HG03571 (cell line): ENCODE results near the gene TYROBP.
A peak's percentile ranks its signal among the peaks of the same experiment; 100 is the strongest.
"Not testable (repeated sequence)": the region's sequence is repeated elsewhere in the genome, so short reads cannot be mapped to it uniquely, and the experiment has no call there.

ENCODE experiments used
- ATAC-seq: cut with Tn5 transposase; IDR thresholded peaks from one replicate; pipeline ENCODE4 v1.9.1; 2021; ENCODE audit not compliant: unreplicated experiment

Gene TYROBP

GRCh38 chr19:35932291-35932936 is 24.3 kb upstream of the TYROBP start:
- no peak for ATAC-seq

DNA sequence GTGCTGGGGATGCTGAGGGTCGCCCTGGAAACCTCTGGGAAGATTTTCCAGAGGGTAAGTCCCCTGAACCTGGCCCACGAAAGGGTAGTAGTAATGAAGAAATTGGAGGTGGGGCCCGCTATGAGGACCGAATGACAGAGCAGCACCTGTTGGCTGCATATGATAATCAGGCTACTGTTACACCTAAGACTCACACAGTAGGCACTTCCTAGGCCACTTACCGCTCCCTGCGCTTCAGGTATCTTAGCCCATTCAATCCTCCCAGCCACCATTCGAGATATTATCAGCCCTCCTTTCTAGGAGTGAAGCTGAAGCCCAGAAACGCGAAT is 23.7 kb upstream of the TYROBP start:
- no peak for ATAC-seq

- peak; percentile 85 for ATAC-seq
Measured at GRCh38 chr19:35931161-35931873, 23.2 kb upstream of the TYROBP start.

DNA sequence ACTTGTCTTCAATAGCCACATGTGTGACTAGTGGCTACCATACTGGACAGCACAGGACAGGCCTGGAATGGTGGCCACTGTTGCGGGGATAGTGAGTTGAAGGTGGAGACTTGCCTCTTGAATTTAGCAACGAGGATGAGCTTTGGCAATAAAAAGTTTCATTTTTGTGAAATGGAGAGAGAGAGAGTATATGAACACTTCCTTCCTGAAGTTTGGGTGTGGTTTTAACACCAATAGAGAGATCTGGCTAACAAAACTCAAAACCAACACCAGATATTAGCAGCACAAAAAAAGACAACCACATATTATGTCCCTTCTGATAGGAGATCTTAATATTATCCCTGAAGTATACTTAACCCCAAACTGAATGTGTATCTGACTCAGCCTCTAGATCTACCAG is 21.8 kb upstream of the TYROBP start:
- no peak for ATAC-seq

DNA sequence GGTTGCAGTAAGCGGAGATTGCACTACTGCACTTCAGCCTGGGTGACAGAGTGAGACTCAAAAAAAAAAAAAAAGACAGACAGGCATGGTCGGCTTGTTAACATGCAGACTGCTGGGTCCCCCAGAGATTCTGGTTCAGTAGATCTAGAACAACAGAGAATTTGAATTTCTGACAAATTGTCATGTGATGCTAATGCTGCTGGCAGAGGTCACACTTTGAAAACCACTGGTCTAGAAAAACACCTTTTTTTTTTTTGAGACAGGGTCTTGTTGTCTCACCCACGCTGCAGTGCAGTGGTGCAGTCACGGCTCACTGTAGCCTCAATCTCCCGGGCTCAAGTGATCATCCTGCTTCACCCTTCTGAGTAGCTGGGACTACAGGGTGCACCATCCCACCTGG is 20.4 kb upstream of the TYROBP start:
- no peak for ATAC-seq

- ATAC-seq, result no peak
Measured at GRCh38 chr19:35925501-35925900, 17.4 kb upstream of the TYROBP start.

DNA sequence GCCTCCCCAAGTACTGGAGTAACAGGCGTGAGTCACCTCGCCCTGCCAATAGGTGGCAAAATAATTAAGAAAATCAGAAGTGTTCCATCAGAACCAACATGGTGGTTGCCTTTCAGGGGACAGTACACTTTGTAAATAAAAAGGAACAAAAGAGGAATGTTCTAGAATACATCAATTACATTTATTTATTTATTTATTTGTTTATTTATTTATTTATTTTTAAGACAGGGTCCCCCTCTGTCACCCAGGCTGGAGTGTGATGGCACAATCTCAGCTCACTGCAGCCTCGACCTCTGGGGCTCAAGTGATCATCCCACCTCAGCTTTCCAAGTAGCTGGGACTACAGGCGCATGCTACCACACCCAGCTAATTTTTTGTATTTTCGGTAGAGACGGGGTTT is 12.9 kb upstream of the TYROBP start:
- ATAC-seq, result no peak

GRCh38 chr19:35919306-35919705 is 11.2 kb upstream of the TYROBP start:
- no peak for ATAC-seq

DNA sequence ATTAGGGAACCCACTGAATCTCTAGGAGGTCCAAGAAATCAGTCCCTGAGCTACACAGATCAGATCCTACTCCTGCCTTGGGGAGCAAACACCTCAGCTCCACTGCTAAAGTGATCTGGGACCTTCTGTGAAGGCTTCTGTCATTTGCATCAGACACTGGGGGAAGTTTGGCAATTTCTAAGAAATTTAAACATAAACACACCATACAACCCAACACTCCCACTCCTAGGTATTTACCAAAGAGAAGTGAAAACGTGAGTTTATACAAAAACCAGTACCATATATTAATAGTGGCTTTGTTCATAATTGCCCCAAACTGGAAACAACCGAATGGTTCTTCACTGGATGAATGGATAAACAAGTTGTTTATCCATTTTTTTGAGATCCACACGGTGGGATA is 7.3 kb upstream of the TYROBP start:
- no peak for ATAC-seq

DNA sequence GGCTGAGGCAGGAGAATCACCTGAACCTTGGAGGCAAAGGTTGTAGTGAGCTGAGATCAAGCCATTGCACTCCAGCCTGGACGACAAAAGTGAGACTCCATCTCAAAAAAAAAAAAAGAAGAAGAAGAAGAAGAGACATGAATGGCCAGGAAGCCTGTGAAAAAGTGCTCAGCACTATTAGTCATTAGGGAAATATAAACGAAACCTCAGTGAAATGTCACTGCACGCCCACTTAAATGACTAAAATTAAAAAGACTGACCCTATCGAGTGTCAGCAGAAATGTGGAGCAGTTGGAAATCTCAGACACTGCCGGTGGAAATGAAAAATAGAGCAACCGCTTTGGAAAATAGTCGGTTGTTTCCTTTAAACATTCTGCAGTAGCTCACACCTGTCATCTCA is 5.5 kb upstream of the TYROBP start:
- ATAC-seq, result no peak

GRCh38 chr19:35911790-35912189 is 3.7 kb upstream of the TYROBP start:
- no peak for ATAC-seq

GRCh38 chr19:35911173-35911572 is 3.1 kb upstream of the TYROBP start:
- no peak for ATAC-seq

DNA sequence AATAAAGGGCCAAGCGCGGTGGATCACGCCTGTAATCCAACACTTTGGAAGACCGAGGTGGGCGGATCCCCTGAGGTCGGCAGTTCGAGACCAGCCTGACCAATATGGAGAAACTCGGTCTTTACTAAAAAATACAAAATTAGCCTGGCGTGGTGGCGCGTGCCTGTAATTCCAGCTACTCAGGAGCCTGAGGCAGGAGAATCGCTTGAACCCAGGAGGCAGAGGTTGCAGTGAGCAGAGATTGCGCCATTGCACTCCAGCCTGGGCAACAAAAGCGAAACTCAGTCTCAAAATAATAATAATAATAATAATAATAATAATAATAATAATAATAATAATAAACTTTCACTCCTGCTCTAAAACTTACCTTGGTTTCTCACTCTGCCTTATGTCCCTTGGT is 2.3 kb upstream of the TYROBP start:
- ATAC-seq, result not testable (repeated sequence)

- no peak for ATAC-seq
Measured at GRCh38 chr19:35909684-35910035, 1.6 kb upstream of the TYROBP start.

- no peak for ATAC-seq
Measured at GRCh38 chr19:35908973-35909683, 1.0 kb upstream of the TYROBP start.

DNA sequence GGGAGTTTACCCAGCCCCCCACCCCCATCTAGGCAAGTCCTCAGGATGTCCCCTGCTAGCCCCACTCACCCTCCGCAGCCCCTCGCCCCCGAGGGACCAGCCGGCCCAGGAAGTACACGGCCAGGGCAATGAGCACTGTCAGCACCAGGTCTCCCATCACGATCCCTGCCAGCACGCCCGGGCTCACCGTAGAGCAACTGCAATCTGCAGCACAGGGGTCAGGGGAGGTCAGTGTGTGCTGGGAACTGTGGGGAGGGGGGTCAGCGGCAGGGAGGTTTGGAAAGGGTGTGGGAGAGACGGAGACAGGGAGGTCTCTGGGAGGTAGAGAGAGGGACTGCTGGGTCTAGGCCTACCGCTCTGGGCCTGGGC is 734 bp downstream of the TYROBP start:
- ATAC-seq, result no peak

DNA sequence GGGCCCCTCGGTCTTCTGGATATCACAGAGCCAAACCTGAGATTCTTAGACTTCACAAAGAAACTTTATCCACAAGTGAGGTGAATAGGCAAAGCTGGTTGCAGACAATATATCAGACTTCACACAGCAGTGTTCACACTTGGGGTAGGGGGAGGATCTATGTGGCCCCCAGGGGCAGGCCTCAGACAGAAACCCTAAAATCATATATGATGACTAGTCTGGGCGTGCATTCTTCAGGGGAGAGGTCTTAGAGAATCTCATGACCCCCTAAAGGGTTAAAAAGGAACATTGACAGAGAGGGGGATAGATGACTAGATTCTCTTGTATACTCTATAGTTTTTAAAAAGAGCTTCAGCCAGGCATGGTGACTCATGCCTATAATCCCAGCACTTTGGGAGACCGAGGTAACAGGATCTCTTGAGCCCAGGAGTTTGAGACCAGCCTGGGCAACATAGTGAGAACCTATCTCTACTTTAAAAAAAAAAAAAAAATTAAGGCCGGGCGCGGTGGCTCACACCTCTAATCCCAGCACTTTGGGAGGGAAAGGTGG is 2.8 kb downstream of the TYROBP start:
- no peak for ATAC-seq

DNA sequence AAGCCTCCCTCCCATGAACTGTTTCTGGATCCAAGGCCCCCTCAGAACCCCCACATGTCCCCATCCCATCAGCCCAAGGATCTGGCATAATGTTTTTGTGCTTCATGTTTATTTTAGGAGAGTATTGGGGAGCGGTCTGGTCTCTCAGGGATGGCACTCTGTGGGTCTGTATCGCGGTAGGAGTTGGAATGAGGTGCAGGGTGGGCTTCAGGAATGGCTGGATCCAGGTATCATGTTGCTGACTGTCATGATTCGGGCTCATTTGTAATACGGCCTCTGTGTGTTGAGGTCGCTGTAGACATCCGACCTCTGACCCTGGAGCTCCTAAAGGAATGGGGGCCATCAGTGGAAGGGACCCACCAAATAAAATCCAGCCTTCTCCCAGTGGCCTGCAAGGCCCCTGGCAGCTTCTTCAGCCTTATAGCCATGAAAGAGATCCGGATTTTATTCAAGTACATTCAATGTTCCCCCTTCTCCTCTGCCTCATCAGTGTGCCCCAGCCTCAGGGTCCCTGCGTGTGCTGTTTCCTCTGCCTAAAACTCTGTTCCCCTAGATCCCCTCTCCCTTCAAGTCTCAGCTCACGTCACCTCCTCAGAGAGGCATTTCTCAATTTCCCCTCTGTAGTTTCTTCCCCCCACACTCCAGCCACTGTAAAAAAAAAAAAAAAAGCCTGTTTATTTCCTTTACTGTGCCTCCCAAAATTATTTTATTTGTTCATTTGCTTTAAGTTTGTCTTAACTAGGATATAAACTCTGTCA is 3.6 kb downstream of the TYROBP start:
- ATAC-seq, result no peak

DNA sequence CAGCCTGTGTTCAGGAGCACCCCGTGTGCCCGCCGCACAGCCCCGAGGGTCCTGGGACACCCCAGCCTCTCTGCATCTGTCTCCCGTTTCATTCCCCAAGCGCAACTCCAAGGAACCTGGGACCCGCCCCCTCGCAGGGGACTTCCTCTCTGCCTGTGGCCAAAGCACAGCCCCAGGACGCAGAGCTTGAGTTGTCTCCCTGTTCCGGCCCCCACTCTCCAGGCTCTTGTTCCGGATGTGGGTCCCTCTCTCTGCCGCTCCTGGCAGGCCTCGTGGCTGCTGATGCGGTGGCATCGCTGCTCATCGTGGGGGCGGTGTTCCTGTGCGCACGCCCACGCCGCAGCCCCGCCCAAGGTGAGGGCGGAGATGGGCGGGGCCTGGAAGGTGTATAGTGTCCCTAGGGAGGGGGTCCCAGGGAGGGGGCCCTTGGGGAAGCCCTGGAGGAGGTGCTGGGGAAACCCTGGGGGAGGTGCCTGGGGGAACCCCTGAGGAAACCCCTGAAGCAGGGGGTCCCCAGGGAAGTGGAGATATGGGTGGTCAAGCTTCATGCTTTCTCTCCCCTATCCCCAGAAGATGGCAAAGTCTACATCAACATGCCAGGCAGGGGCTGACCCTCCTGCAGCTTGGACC is 4.4 kb downstream of the TYROBP start:
- ATAC-seq, result peak; percentile 41

DNA sequence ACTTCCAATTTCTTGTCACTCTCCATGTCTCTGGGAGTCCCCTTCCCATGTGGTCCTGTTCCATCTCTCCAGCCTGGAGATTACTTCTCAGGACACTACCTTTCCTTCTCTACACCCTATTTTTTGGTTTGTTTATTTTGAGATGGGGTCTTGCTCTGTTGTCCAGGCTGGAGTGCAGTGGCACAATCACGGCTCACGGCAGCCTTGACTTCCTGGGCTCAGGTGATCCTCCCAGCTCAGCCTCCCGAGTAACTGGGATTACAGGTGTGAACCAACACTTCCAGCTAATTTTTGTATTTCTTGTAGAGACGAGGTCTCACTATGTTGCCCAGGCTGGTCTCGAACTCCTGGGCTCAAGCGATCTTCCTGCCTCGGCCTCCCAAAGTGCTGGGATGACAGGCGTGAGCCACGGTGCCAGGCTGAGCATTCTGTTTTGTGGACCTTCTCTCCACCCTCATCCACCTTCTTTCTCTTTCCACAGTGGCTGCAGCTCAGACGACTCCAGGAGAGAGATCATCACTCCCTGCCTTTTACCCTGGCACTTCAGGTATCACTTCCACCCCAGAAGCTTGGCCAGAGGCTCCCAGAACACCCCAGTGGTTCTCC is 5.1 kb downstream of the TYROBP start:
- no peak for ATAC-seq
